K562 (cell line): ENCODE results near the gene CELF4. TPM values are rescaled to one million over a fixed set of nuclear protein-coding genes. Genes with fewer than 3 reads are reported as not detected.

Experiments
- CTCFL ChIP-seq: IDR thresholded peaks from 2 replicates; pipeline ENCODE4 v1.6.1; 2011; ENCODE audit warnings: borderline replicate concordance, low read depth, mild to moderate bottlenecking, moderate library complexity, low read length; ENCODE audit not compliant: insufficient read depth, poor library complexity, severe bottlenecking
- GTF2B ChIP-seq: IDR thresholded peaks from 2 replicates; pipeline ENCODE4 v1.6.1; 2011; ENCODE audit not compliant: insufficient read length; ENCODE audit errors: extremely low read depth
- MYC ChIP-seq, 2 experiments: fragments of 250-450 bp in 1 of 2; sonication (Bioruptor Pico) in 1 of 2; IDR thresholded peaks; 2 replicates each; pipeline versions ENCODE4 v1.5.1 to v1.6.1; 2012 to 2021; ENCODE audit warnings: low read depth in 2 of 2, borderline replicate concordance in 1 of 2, improper control_type of control experiment in 1 of 2, low read length in 1 of 2, mild to moderate bottlenecking in 1 of 2, moderate library complexity in 1 of 2
- SAP30 ChIP-seq: fragments of 200-600 bp; sonication (generic); IDR thresholded peaks from 2 replicates; pipeline ENCODE4 v1.6.1; 2012; ENCODE audit warnings: borderline replicate concordance, low read depth, mild to moderate bottlenecking, moderate library complexity, low read length, control low read depth, inconsistent platforms; ENCODE audit not compliant: insufficient read depth, poor library complexity, severe bottlenecking
- polyA plus RNA-seq, 8 experiments: library from polyadenylated mRNA; depleted of rRNA in 4 of 8; stranded (reverse) in 5 of 8; unstranded in 3 of 8; fragments of >200 nt; fragmentation: Nextera tagmentation in 2 of 8; fragmentation: Illumina TruSeq in 1 of 8; extraction: Ambion mirVana in 2 of 8; extraction: Trizol in 1 of 8; gene quantifications; 2 replicates each; pipeline versions ENCODE4 v1.2.1 to v1.2.3, GENCODE V29; 2011 to 2014; ENCODE audit warnings: inconsistent platforms in 1 of 8, missing spikeins in 1 of 8
- total RNA-seq, 7 experiments: library from RNA; depleted of rRNA in 6 of 7; stranded (reverse); fragments of >200 nt in 6 of 7; fragmentation: Illumina TruSeq in 2 of 7; extraction: Trizol in 2 of 7; gene quantifications; 2 replicates each; pipeline versions ENCODE4 v1.2.1 to v1.2.3, GENCODE V29; 2011 to 2021; ENCODE audit warnings: low replicate concordance in 1 of 7

Gene CELF4
- total and polyA plus RNA-seq, 9 of the 15 experiments (the other 6 are each of a cell fraction or from before 2014, with no cell fraction given), result 0.04 to 0.24 (median 0.07) TPM; not detected in 3

- no peak for TF ChIP-seq GTF2B
- no peak for TF ChIP-seq CTCFL
- peak; percentile 53; the same call in 1 of the 2 replicates for TF ChIP-seq MYC (IDR thresholded peaks at IDR 0.05; ENCODE audit: low read depth, low read length)
- no peak for TF ChIP-seq MYC (CRISPR knock-in tag; IDR thresholded peaks at IDR 0.05; ENCODE audit: borderline replicate concordance, low read depth)
- TF ChIP-seq SAP30, result peak; percentile 48
Observed at GRCh38 chr18:37299471-37300304, 265.9 kb downstream of the CELF4 start (continued).
